Mucosa of stomach (tissue), 1 donor: ENCODE measurements around the gene OSBP2.

Source experiments
- H3K27me3 ChIP-seq: one replicate; pipeline ENCODE4 v1.7.0; 2013; ENCODE audit warnings: mild to moderate bottlenecking, low read length; ENCODE audit not compliant: control insufficient read depth, insufficient read depth
- H3K36me3 ChIP-seq: one replicate; pipeline ENCODE4 v1.7.0; 2013; ENCODE audit warnings: low read length; ENCODE audit not compliant: control insufficient read depth, insufficient read depth
- H3K4me1 ChIP-seq: one replicate; pipeline ENCODE4 v1.7.0; 2013; ENCODE audit warnings: mild to moderate bottlenecking, low read length; ENCODE audit not compliant: control insufficient read depth, insufficient read depth
- H3K4me3 ChIP-seq: one replicate; pipeline ENCODE4 v1.7.0; 2013; ENCODE audit warnings: low read length
- H3K9ac ChIP-seq: one replicate; pipeline ENCODE4 v1.7.0; 2013; ENCODE audit warnings: mild to moderate bottlenecking, low read length, moderate library complexity
- H3K9me3 ChIP-seq: one replicate; pipeline ENCODE4 v1.7.0; 2013; ENCODE audit warnings: mild to moderate bottlenecking, low read length, moderate library complexity; ENCODE audit not compliant: control insufficient read depth
- donor health status: Pancreatic carcinoma.

OSBP2 gene

DNA sequence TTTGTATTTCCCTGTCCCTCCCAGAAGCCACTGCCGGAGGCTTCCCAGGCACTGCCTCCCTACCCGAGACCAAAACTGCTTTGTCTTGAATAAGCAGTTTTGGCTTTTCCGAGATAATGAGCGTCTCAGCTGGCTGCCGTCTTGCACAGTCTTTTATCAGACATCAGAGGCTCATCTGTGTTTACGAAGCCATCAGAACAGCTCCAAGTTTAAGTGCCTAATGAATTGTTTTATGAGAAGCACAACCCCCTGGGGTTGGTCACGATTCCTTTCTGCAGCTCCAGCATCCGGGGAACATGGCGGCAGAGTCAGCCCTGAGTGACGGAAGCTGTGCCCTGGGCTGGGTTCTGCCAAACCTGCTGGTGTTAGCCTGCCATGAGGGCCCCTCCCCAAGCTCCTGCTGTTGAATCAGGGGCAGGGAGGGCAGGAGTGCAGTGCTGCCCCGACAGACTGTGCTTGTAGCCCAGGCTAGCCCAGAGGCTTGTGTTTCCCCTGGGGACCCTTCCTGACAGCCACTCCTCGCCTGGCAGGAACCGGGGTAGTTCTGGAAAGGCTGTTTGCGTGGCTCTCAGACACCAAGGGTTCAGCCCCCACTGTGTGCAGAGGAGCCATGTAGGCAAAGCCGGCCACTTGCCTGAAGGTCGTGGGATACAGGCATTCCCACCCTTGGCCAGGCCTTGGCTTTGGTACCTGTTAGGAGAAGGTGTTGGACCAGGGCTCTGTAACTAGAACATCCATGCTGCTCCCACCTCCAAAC is 177.8 kb downstream of the OSBP2 start:
- Histone ChIP-seq H3K4me3 (no peak overlapping the region), H3K36me3 (no peaks in the 10 kb centered on the region), H3K9me3 (no peaks in the 10 kb centered on the region), H3K9ac (no peak overlapping the region), H3K4me1 (no peaks in the 10 kb centered on the region), H3K27me3 (no peaks in the 10 kb centered on the region)

DNA sequence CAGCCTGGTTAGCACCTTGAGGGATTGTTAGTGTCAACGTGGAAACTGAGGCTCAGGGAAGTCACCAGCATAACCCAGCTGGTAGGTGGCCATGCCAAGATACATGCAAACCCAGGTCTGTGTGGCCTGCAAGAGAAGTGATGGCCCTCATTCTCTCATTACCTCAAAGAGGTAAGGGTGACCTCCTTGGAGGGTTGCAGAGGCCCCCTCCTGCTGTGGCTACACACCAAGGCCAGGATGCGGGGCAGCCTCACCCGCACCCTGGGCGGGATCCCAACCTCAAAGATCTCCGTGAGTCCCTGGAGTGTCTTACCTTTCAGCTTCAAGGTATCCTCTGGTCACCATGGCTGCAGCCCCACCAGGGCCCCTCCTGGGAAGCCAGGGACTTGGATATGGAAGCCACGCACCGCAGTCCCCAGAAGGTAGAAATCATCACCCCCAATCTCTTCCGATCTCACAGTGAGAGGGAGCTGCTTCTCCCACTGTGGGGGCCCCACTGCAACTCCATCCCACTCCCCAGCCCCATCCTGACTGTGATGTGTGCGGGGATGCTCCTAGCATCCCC is 178.5 kb downstream of the OSBP2 start:
- H3K4me1 ChIP-seq: no peaks in the 10 kb centered on the region
- no peak overlapping the region for H3K9ac ChIP-seq

GRCh38 chr22:30873661-30874060 is 179.0 kb downstream of the OSBP2 start:
- Histone ChIP-seq H3K4me3 (no peak overlapping the region), H3K9me3 (no peaks in the 10 kb centered on the region), H3K36me3 (no peaks in the 10 kb centered on the region), H3K9ac (no peak overlapping the region), H3K27me3 (no peaks in the 10 kb centered on the region), H3K4me1 (no peaks in the 10 kb centered on the region)

More for the DNA sequence above, 178.5 kb downstream of the OSBP2 start:
- Histone ChIP-seq H3K27me3 (no peaks in the 10 kb centered on the region), H3K4me3 (no peak overlapping the region), H3K36me3 (no peaks in the 10 kb centered on the region), H3K9me3 (no peaks in the 10 kb centered on the region)

- Histone ChIP-seq H3K9ac (no peak overlapping the region), H3K9me3 (no peaks in the 10 kb centered on the region), H3K4me3 (no peak overlapping the region), H3K4me1 (no peaks in the 10 kb centered on the region), H3K27me3 (no peaks in the 10 kb centered on the region), H3K36me3 (no peaks in the 10 kb centered on the region)
Measured at GRCh38 chr22:30874431-30875370, 180.0 kb downstream of the OSBP2 start.

DNA sequence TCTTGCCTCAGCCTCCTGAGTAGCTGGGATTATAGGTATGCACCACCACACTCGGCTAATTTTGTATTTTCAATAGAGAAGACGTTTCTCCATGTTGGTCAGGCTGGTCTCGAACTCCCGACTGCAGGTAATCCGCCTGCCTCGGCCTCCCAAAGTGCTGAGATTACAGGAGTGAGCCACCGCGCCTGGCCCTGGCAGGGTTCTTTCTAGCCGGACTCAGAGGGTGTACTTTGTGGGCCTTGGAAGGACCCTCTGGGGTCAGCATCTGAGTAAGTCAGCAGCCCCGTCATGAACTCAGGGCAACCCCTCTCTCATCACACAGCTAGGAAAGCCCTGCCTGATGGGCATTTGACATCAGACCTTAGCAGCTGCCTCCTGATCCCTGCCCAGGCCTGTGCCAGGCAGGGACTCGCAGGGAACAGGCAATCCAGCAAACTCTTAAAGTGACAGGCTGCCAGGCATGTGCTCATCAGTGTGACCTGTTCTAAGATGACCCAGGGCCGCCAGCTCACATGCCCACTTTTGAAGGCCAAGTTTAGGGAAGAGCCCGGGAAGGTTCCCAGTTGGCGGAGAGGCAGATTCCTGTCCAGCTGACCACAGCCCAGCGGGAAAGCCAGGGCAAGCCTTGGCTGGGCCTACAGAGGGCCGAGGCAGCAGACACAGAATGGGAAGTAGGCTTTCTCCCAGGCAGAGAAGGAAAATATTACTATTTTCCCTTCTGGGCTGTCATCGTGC is 181.0 kb downstream of the OSBP2 start:
- Histone ChIP-seq H3K9me3 (no peaks in the 10 kb centered on the region), H3K4me1 (no peaks in the 10 kb centered on the region), H3K36me3 (no peaks in the 10 kb centered on the region), H3K4me3 (no peak overlapping the region), H3K9ac (no peak overlapping the region), H3K27me3 (no peaks in the 10 kb centered on the region)

DNA sequence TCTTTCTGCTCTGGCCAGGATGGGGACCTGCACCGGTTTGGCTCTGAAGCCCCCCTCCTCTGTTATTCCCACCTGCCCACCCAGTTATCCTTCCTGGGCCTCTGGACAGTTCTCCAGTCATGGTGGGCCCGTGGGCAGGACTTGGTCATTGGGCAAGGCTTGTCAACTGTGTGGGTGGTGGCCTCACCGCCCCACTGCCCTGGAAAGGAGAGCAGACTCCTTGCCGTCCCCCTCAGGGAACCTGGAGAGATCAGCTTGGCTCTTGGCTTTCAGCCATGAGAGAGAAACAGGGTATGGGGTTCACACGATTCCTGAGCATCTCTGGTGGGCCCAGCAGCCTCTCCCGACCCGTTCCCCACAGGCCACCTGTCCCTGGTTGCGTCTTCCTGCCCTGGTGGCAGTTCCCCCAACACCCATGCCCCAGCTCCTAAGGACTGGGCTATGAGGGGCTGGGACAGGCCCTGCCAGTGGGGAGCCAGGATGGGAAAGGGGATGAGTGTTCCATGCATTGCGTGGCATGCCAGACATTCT is 181.6 kb downstream of the OSBP2 start:
- no peaks in the 10 kb centered on the region for H3K9me3 ChIP-seq

DNA sequence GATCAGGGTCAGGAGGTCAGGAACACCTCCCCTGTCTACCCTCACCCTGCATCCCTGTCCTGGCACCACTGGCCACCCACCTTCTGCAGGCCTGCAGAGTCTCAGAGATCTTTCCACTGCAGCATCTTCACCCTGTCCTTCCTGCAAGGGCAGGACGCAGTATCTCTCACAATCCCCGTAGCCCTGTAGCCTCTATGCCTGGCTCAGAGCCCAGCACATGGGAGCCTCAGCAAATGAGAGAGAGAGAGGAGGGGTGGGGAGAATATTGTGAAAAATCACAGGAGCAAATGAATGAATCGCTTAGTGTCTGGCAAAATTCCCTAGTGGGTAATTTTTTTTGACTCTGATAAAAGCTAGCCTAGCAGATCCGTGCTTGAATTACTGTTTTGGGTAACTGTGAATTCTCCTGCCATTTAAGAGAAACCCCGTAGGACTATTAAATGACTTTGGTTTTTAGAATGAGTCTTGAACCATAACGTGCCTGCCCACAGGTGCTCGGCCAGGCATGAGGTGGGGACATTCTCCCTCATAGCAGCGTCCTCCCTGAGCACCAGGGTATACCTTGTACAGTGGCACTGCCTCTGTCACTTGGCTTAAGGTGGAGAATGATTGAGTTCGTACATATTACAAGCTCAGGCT is 182.4 kb downstream of the OSBP2 start:
- Histone ChIP-seq H3K4me3 (no peak overlapping the region), H3K27me3 (no peaks in the 10 kb centered on the region), H3K9me3 (no peaks in the 10 kb centered on the region), H3K9ac (no peak overlapping the region), H3K36me3 (no peaks in the 10 kb centered on the region), H3K4me1 (no peaks in the 10 kb centered on the region)

More for the DNA sequence above, 181.6 kb downstream of the OSBP2 start:
- H3K9ac ChIP-seq: no peak overlapping the region
- no peaks in the 10 kb centered on the region for H3K27me3 ChIP-seq
- no peaks in the 10 kb centered on the region for H3K36me3 ChIP-seq
- no peak overlapping the region for H3K4me3 ChIP-seq
- no peaks in the 10 kb centered on the region for H3K4me1 ChIP-seq

- H3K9ac ChIP-seq: no peak overlapping the region
- H3K9me3 ChIP-seq: no peaks in the 10 kb centered on the region
- no peaks in the 10 kb centered on the region for H3K27me3 ChIP-seq
- no peaks in the 10 kb centered on the region for H3K36me3 ChIP-seq
- H3K4me1 ChIP-seq: no peaks in the 10 kb centered on the region
- H3K4me3 ChIP-seq: no peak overlapping the region
Measured at GRCh38 chr22:30877662-30878515, 183.2 kb downstream of the OSBP2 start.

- H3K36me3 ChIP-seq: no peaks in the 10 kb centered on the region
- no peaks in the 10 kb centered on the region for H3K9me3 ChIP-seq
- no peak overlapping the region for H3K9ac ChIP-seq
- H3K27me3 ChIP-seq: no peaks in the 10 kb centered on the region
- no peak overlapping the region for H3K4me3 ChIP-seq
- H3K4me1 ChIP-seq: no peaks in the 10 kb centered on the region
Measured at GRCh38 chr22:30878516-30879414, 184.1 kb downstream of the OSBP2 start.

- Histone ChIP-seq H3K9me3 (no peaks in the 10 kb centered on the region), H3K4me3 (no peak overlapping the region), H3K9ac (no peak overlapping the region), H3K4me1 (no peaks in the 10 kb centered on the region), H3K27me3 (no peaks in the 10 kb centered on the region), H3K36me3 (no peaks in the 10 kb centered on the region)
Measured at GRCh38 chr22:30879415-30879797, 184.7 kb downstream of the OSBP2 start.
